GM10847 (cell line): ENCODE results near the gene HOTAIR.

Experiments
- POLR2A ChIP-seq: IDR thresholded peaks from 2 replicates; pipeline ENCODE4 v1.6.1; 2011; ENCODE audit not compliant: insufficient read length; ENCODE audit errors: extremely low read depth

HOTAIR gene

DNA sequence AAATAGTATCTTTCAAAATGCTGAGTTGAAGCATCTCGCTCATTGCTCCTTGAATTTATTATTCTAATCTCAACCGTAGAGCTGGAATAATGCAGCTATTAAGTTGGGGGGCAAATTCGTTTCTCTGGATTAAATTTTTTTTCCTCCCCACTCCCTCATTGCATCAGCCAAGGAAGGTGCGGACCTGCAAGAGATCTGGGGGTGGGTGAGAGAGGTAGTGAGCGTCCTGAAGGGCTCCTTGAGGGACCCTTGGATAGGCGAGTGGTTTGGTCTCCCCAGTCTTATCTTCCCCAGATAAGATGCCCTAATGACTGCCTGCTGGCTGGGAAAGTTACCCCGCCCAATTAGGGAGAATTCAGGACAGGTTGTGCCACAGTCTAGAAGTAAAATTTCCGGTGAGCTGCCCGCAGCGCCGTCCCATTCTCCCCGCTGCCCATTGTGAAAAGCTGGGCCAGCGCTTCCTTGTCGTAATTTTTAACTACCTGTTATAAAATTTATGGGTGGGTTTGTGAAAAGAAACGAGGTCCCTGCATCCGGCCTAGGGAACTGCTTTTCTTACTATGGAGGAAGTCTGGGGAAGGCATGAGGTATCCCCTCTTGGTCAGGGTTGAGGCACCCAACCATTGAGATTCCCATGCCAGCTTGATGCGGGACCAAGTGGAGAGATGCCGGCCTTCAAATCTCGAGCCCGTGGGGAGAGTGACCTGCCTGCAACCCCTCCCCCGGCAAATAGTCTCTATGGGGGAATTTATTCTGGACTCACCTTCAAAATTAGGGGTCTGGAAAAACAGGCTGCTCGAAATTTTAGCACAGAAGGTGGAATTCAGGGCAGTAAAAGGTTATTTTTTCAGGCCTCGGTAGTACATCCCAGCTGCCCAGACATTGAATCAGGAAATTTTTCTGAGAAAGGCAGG, 40.5 kb upstream of the HOTAIR start:
- TF ChIP-seq POLR2A = no peak

- no peak for TF ChIP-seq POLR2A
Observed at GRCh38 chr12:54014377-54015017, 39.7 kb upstream of the HOTAIR start.

DNA sequence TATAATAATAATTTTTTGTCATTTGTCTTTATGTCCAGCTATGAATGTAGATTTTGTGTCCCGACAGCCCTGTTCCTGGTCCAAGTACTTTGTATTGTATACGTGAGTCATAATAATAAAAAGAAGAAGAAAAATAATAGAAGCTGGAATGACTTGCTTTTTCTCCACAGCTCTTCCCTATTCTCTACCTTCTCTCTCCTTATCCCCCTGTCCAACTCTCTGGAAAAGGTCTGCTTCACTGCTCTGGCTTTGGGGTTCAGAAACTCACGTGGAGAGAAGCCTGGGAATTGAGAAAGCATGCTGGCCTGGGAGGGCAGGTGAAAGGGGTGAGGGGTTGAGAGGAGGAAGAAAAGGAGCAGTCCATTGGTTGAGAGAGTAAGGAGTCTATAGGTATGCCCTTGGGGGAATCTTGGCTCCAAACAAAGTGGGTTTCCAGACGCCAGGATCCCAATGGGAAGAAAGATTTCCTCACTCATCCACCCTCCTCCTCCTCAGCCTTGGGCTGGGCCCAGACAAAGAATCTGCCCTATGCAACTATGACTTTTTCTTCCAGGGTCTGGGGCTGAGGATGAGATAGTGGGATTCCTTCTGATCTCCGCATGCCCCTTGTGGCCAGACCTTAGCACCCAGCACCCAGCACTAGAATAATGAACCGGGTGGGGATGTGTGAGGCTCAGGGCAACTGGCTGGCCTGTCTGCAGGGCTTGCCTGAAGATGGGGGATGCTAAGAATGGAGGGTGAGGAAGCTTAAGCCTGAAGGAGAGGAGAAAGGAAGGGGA, 38.1 kb upstream of the HOTAIR start:
- TF ChIP-seq POLR2A = no peak

DNA sequence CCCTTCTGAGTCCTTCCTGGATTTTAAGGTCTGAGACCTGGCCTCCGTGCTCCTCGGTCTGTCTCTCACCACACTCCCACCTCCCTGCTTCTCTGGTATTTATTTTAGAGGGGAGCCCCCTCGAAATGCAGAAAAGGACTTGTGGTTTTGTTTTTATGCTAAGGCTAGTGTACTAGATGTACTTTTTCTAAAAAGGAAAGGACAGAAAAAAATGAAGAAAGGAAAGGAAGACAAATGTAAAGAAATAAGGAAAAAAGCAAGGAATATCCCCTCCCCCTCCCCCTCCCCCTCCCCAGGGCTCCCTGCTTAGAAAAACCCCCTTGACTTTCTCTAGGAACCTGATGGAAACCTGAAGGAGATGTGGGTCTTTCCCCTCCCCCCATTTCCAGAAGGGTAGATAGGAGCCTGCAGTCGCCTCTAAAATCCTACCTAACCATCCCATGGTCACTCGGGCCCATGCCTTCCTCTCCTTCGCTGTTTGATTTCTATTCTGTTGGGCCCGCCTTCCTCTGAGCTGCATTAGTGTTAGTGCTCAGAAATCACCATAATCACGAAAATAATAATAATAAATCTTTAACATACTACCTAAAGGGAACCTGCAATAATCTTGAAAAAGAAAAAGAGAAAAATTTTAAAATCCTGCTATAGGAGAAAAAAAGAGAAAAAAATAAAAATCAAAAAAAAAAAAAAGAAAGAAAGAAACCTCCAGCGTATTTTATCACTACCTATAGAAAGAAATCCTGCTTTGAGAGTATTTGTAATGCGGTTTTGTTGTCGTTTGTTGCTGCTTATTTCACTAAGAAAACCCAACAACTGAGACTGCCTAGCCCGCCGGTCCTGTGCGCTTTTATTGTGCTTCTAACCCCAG, 37.1 kb upstream of the HOTAIR start:
- TF ChIP-seq POLR2A = no peak

DNA sequence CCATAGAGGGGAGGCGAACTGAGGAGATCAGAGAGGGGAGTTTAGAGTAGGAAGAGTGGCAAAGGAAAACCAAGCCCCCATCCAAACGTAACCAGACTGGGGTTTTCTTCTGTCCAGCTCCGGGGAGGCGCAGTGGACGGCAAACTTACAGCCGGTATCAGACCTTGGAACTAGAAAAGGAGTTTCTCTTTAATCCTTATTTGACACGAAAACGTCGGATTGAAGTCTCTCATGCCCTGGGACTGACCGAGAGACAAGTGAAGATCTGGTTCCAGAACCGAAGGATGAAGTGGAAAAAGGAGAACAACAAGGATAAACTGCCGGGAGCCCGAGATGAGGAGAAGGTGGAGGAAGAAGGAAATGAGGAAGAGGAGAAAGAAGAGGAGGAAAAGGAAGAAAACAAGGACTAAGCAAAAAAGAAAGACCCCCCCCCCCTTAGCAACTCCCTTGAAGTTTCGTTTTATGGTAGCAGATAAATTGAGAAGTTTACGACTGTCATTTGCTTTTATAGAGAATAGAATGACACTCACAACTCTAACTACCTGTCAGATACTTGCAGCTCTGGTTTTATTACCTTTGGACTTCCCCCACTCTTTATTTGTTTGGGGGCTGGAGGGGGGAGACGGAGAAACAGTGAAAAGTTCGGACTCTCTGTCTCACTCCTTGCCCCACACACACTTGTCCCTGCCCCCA, 36.4 kb upstream of the HOTAIR start:
- no peak for TF ChIP-seq POLR2A

GRCh38 chr12:54010053-54010971, 35.6 kb upstream of the HOTAIR start:
- no peak for TF ChIP-seq POLR2A

DNA sequence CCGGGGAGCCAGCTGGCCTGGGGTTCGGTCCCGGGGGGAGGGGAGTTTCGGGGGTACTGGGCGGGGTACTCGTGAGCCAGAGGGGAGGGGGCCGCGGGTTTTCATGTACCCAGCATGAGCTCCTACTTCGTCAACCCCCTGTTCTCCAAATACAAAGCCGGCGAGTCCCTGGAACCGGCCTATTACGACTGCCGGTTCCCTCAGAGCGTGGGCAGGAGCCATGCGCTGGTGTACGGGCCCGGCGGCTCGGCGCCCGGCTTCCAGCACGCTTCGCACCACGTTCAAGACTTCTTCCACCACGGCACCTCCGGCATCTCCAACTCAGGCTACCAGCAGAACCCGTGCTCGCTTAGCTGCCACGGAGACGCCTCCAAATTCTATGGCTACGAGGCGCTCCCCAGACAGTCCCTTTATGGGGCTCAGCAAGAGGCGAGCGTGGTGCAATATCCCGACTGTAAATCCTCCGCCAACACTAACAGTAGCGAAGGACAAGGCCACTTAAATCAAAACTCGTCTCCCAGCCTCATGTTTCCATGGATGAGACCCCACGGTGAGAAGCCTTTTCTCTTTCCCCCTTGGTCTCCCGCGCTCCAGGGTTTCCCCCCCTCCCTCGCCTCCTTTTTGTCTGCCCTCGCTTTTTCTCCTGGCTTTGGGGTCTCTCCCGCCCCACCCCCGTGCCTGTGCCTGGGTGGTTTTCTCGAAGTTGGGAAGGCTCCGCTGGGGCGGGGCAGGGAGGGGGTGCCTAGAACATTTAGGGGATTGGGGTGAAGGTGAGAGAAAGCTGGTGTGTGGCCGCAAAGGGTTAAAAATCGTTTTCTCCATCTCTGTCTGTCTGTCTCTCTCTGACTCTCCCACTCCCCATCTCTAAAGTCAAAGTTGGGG, 34.7 kb upstream of the HOTAIR start:
- TF ChIP-seq POLR2A = no peak

DNA sequence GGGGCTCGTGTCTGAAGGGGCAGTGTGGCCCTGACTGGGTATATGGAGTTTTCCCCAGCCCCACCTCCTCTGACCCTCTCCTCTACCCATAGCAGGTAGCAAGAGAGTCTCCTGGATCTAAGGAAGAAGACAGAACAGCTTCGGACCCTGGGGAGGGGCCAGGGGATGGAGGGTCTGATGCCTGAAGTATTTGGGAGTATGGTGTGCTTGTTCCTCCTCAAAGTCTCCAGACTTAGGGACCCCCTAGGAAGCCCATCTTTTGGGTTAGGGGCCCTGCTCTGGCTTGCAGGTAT, 33.5 kb upstream of the HOTAIR start:
- TF ChIP-seq POLR2A = no peak

DNA sequence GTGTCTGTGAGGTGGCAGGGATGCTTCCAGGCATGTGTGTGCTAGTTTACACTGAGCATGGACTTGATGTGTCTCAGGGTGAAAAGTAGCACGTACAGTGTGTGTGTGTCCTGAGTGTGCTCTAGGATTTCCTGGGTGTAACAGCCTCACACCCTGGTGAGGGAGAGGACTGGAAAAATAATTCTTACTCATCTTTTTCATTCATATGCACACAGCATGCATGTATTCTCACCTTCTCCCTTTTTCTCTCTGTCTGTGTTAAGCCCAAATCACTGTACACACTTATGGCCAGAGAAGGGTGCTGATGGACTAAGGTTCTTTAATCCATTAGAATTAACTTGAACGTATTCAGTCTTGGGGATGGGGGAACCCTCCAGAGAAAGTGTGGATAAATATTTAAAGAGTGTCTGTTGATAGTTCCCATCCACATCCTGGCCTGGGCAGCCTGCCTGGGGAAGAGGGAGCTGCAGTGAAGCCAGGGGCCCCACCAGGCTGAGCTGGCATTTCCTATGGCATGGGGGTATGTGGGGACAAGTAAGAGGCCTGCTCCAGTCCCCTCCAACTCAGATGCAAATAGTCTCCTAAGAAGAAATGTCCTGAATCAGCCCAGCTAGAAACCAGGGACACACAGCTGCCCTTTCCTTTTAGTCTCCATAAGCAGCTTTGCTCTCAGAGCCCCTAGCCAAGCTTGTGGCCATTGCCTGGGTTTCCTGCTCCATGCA, 32.9 kb upstream of the HOTAIR start:
- TF ChIP-seq POLR2A = no peak

DNA sequence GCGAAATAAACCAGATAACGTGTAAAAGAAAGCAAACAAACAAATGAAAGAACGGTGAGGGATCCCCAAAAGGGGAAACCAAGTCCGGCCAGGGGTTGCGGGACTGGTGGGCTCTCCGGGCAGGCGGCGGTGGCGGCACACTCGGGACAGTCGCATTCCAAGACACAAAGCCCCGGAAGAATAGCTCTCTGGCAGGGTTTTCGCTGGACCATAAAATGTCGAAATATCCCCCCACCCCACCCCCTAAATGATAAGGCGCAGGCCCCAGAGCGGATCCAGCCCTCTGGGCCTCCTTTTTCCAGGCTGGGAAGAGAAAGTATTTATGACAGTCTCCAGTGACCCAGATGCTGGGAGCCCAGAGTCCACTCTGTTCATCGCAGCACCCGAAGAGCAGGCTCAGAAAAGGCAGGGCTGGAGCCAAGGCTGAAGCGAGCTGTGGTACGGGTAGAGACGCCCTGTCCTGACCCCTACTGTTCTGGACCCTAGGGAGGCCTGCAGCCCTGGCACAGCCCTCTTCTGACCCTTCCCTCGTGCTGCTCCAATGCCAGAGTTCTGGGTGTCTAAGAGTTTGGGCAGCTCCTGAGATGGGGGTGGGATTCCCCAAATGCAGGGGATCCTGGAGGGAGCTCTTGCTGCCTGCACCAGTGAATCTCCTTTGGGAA, 31.9 kb upstream of the HOTAIR start:
- no peak for TF ChIP-seq POLR2A

GRCh38 chr12:54005853-54006558, 31.3 kb upstream of the HOTAIR start:
- no peak for TF ChIP-seq POLR2A

- TF ChIP-seq POLR2A = no peak
Observed at GRCh38 chr12:54005531-54005852, 30.7 kb upstream of the HOTAIR start.
